ENCODE results near the gene IMP4.

GRCh38 chr2:130376433-130377293, 34.0 kb downstream of the IMP4 start:
- no peak for TF ChIP-seq ZNF772 (CRISPR knock-in tag; IDR thresholded peaks at IDR 0.05)
- no peak for TF ChIP-seq MEIS2 (CRISPR knock-in tag; IDR thresholded peaks at IDR 0.05)
- no peak for TF ChIP-seq POLR2A (IDR thresholded peaks at IDR 0.05; ENCODE audit: insufficient read depth in 1 of 2, low read depth in 2 of 2, low read length in 2 of 2)
- TF ChIP-seq ZNF318 (CRISPR knock-in tag; IDR thresholded peaks at IDR 0.05): no peak
- no peak for TF ChIP-seq ZNF564 (CRISPR knock-in tag; IDR thresholded peaks at IDR 0.05)
- TF ChIP-seq KAT7 (CRISPR knock-in tag; IDR thresholded peaks at IDR 0.05; ENCODE audit: borderline replicate concordance): no peak
- no peak for TF ChIP-seq ETV6 (CRISPR knock-in tag; conservative IDR thresholded peaks at IDR 0.05)
- no peak for TF ChIP-seq ZNF281 (CRISPR knock-in tag; IDR thresholded peaks at IDR 0.05; ENCODE audit: borderline replicate concordance)
